ENCODE measurements around the gene NPRL2.

Gene NPRL2

GRCh38 chr3:50333744-50334328, 16.7 kb downstream of the NPRL2 start:
- ATAC-seq: no peak
- H3K27me3 Mint-ChIP-seq: no peaks in the 10 kb centered on the region
- H3K9me3 Mint-ChIP-seq: no peaks in the 10 kb centered on the region
- H3K4me3 Mint-ChIP-seq: peak overlapping the region; percentile 60
- H3K27ac Mint-ChIP-seq: peak overlapping the region; percentile 98
- DNase-seq: no peak
- peaks cover 61% of the 10 kb centered on the region for H3K36me3 Mint-ChIP-seq (ENCODE audit: low read depth)
- peaks cover 41% of the 10 kb centered on the region for H3K4me1 Mint-ChIP-seq

DNA sequence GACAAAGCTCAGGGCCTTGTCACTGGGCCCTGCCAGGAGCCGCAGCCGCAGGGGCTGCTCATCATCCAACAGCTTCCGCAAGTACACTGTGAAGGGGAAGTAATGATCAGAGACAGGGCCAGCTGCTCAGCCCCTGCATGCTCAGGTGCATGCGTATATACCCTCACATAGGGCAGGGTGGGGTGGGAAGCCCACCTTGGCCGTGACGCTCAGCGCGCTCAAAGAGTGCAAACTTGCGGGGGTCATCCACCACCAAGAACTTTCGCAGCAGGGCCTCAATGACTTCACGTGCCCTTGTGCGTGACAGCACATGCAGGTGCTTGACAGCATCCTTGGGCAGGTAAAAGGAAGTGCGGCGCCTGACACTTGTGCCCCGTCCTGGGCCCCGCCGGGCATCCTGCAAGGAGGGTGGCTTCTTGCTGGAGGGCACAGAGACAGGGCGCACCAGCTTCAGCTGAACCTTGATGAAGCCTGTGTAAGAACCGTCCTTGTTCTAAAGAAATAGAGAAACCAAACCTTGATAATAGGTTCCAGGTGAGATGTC, 19.1 kb downstream of the NPRL2 start:
- ATAC-seq (no peak), DNase-seq (no peak)
- no peak overlapping the region for H3K27ac Mint-ChIP-seq
- peaks cover 50% of the 10 kb centered on the region for H3K36me3 Mint-ChIP-seq (ENCODE audit: low read depth)
- H3K27me3 Mint-ChIP-seq: no peaks in the 10 kb centered on the region
- H3K9me3 Mint-ChIP-seq: no peaks in the 10 kb centered on the region
- H3K4me1 Mint-ChIP-seq: peaks cover 46% of the 10 kb centered on the region
- no peak overlapping the region for H3K4me3 Mint-ChIP-seq

DNA sequence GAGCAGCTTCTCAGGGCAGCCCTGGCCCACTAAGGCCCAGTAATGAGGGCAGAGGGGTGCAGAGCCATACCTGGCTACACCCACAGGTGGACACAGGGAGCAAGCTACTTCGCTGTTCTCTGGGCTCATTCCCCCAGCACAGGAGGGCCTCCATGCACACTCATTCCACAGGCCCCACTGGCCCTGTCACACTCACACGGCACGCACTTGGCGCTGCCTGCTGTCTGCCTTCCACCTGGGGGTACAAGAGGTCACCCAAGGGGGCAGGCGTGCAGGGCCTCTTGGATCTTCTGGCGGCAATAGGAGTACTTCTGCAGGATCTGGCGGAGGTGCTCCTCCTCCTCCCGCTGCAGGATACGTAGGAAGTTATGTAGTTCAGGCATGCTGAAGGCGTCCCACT, 20.2 kb downstream of the NPRL2 start:
- no peaks in the 10 kb centered on the region for H3K9me3 Mint-ChIP-seq
- H3K27ac Mint-ChIP-seq: no peak overlapping the region
- no peak for DNase-seq
- no peaks in the 10 kb centered on the region for H3K27me3 Mint-ChIP-seq
- no peak overlapping the region for H3K4me3 Mint-ChIP-seq
- peaks cover 38% of the 10 kb centered on the region for H3K4me1 Mint-ChIP-seq
- no peak for ATAC-seq
- peaks cover 38% of the 10 kb centered on the region for H3K36me3 Mint-ChIP-seq (ENCODE audit: low read depth)

GRCh38 chr3:50327943-50328691, 22.5 kb downstream of the NPRL2 start, which contains the start of gene TUSC2:
Gene TUSC2, minus strand, starts transcription at chr3:50328223. Its CDS starts 124 bp downstream, at chr3:50328099.
- H3K27me3 Mint-ChIP-seq: no peaks in the 10 kb centered on the region
- H3K4me1 Mint-ChIP-seq: peaks cover 19% of the 10 kb centered on the region
- H3K36me3 Mint-ChIP-seq (ENCODE audit: low read depth): peaks cover 20% of the 10 kb centered on the region
- no peaks in the 10 kb centered on the region for H3K9me3 Mint-ChIP-seq
- H3K27ac Mint-ChIP-seq: peak within 1 kb of the TSS; percentile 89
- H3K4me3 Mint-ChIP-seq: peak within 1 kb of the TSS; percentile 87
- peak; percentile 95 for DNase-seq
- ATAC-seq: peak; percentile 89

DNA sequence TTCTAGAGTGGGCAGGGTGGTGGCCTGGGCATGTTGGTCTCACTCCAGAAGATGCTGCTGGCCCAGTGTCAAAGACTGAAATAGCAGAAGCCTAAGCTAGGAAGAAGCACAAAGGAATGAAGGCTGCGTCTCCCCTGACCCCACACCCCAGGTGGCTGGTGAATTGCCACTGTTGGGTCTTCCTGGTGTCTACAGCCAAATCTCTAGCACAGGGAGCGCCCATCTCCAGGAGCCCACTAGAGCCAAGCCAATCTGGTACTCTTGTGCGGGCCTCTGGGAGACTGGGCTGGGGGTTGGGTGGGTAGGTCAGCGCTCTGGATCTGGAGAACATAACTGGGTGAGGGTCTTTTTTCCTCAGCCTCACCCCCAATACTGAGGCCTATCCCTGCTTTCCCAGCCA, 23.4 kb downstream of the NPRL2 start:
- no peak for ATAC-seq
- peak overlapping the region; percentile 87 for H3K4me3 Mint-ChIP-seq
- H3K4me1 Mint-ChIP-seq: peaks cover 19% of the 10 kb centered on the region
- DNase-seq: no peak
- H3K9me3 Mint-ChIP-seq: no peaks in the 10 kb centered on the region
- peaks cover 15% of the 10 kb centered on the region for H3K36me3 Mint-ChIP-seq (ENCODE audit: low read depth)
- H3K27me3 Mint-ChIP-seq: no peaks in the 10 kb centered on the region
- H3K27ac Mint-ChIP-seq: peak overlapping the region; percentile 69

GRCh38 chr3:50326182-50326541, 24.4 kb downstream of the NPRL2 start:
- no peak for ATAC-seq
- Mint-ChIP-seq H3K9me3 (no peaks in the 10 kb centered on the region), H3K27me3 (no peaks in the 10 kb centered on the region), H3K4me3 (peak overlapping the region; percentile 38), H3K36me3 (ENCODE audit: low read depth) (peaks cover 12% of the 10 kb centered on the region), H3K27ac (no peak overlapping the region), H3K4me1 (peaks cover 19% of the 10 kb centered on the region)
- DNase-seq: no peak

DNA sequence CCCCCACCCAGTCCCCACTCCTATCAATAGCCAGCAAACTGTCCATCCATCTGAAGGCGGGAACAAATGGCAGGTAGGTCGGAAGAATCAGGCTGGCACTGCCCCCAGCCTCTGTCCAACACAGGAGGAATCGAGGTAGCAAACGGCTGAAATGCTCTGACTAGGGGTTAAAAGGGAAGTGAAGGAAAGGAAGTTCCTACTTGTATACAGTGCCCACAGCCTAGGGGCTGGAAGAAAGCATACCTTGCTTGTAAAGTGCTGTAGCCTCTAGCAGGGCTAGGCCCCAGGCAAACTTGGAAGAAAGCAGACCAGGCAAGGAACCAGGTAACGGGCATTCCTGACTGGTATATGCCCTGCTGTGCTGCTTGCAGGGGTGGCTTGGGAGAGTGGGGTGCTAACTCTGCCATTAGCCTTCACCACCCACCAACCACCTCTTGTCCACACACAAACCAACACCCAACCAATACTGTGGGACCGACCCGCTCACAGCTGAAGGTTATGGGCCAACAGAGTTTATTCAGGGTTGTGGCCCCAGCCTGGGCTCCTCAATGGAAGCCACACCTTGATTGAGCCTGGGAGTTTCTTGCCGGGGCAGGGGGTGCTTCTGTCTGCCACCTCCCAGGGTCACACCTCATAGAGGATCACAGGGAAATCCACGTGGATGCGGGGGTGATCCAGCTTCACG, 24.9 kb downstream of the NPRL2 start:
- Mint-ChIP-seq H3K27ac (no peak overlapping the region), H3K4me3 (no peak overlapping the region), H3K27me3 (no peaks in the 10 kb centered on the region), H3K9me3 (no peaks in the 10 kb centered on the region), H3K4me1 (peaks cover 20% of the 10 kb centered on the region), H3K36me3 (ENCODE audit: low read depth) (peaks cover 9% of the 10 kb centered on the region)
- DNase-seq (no peak), ATAC-seq (no peak)

- H3K4me1 Mint-ChIP-seq: peaks cover 23% of the 10 kb centered on the region
- H3K4me3 Mint-ChIP-seq: no peak overlapping the region
- peaks cover 4% of the 10 kb centered on the region for H3K36me3 Mint-ChIP-seq (ENCODE audit: low read depth)
- H3K9me3 Mint-ChIP-seq: no peaks in the 10 kb centered on the region
- DNase-seq (no peak), ATAC-seq (no peak)
- H3K27ac Mint-ChIP-seq: no peak overlapping the region
- no peaks in the 10 kb centered on the region for H3K27me3 Mint-ChIP-seq
These were observed 25.5 kb downstream of the NPRL2 start for GRCh38 chr3:50325113-50325480.

- peak overlapping the region; percentile 6 for H3K27ac Mint-ChIP-seq
- H3K4me1 Mint-ChIP-seq: peaks cover 28% of the 10 kb centered on the region
- no peaks in the 10 kb centered on the region for H3K27me3 Mint-ChIP-seq
These were observed 26.0 kb downstream of the NPRL2 start for GRCh38 chr3:50324351-50325112.

GRCh38 chr3:50323614-50324199, 26.9 kb downstream of the NPRL2 start:
- Mint-ChIP-seq H3K4me3 (no peak overlapping the region), H3K36me3 (ENCODE audit: low read depth) (no peaks in the 10 kb centered on the region), H3K4me1 (peaks cover 34% of the 10 kb centered on the region), H3K27me3 (no peaks in the 10 kb centered on the region), H3K9me3 (no peaks in the 10 kb centered on the region), H3K27ac (no peak overlapping the region)
- ATAC-seq: no peak
- no peak for DNase-seq

More at GRCh38 chr3:50324351-50325112, 26.0 kb downstream of the NPRL2 start:
- Mint-ChIP-seq H3K4me3 (no peak overlapping the region), H3K36me3 (ENCODE audit: low read depth) (no peaks in the 10 kb centered on the region), H3K9me3 (no peaks in the 10 kb centered on the region)
- peak; percentile 76 for DNase-seq
- ATAC-seq: peak; percentile 29

DNA sequence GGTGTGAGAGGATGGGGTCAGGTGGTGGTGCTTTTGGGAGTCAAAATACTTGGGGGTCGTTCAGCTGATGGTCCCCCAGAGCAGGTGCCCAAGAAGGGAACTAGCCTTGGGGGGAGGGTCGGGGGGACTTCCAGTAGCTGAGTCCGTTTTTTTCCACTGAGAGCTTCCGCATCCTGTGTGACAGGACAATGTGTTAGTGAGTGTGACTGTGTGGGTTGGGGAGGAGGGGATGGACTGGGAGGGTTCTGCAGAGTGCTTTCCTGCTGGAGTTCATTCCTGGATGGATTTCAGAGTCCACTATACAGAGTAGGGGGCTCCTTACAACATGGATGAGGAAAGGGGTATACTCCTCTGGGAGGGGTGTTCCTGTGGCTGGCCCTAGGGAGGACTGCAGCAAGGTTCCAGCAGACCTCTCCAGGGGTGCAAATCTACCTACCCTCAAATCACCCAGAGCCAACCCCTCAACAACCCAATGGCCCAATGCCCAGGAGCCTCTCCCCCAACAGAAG, 27.4 kb downstream of the NPRL2 start:
- H3K27me3 Mint-ChIP-seq: no peaks in the 10 kb centered on the region
- no peak for DNase-seq
- H3K36me3 Mint-ChIP-seq (ENCODE audit: low read depth): peaks cover 2% of the 10 kb centered on the region
- no peaks in the 10 kb centered on the region for H3K9me3 Mint-ChIP-seq
- peaks cover 33% of the 10 kb centered on the region for H3K4me1 Mint-ChIP-seq
- no peak overlapping the region for H3K4me3 Mint-ChIP-seq
- ATAC-seq: no peak
- H3K27ac Mint-ChIP-seq: no peak overlapping the region

DNA sequence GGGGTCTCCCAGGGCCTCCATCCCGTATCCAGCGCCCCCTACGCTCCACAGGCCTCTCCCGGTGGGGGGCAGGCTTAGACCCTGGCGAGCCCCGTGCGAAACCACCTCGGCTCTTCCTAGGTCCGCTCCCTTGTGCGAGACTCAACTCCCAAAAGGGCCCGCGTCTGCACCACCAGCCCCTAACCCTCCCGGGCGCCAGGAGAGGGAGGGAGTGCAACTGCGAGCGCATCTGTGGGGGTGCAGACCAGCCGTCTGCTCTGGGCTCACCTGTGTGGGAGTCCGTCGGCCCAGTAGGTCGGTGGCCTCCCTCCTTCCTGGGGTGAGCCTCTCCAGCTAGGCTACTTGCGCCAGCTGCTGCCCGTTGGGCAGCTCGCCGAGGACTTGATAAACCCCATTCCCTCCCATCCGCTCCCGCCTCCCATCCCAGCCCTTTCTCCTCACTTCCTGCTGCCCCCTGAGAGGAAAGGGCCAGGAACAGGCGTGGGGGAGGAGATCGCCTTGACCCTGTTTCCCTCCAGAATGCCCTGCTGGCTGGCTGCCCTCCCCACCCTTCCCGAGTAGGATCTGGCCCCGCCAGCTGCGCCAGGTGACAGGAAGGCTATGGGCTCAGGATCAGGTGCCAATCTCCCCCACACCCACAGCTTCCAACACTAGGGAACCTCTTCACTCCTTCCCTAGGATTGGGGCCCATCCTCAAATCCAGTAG, 28.0 kb downstream of the NPRL2 start, which contains the start of gene HYAL2:
TSS of gene HYAL2 (minus strand) at position 360 of the 706 bp plus-strand sequence. CDS start 2,256 bp downstream, outside the sequence.
- Mint-ChIP-seq H3K27me3 (no peaks in the 10 kb centered on the region), H3K4me1 (peaks cover 31% of the 10 kb centered on the region), H3K4me3 (peak within 1 kb of the TSS; percentile 75), H3K9me3 (no peaks in the 10 kb centered on the region), H3K36me3 (ENCODE audit: low read depth) (peaks cover 2% of the 10 kb centered on the region), H3K27ac (peak within 1 kb of the TSS; percentile 90)
- peak; percentile 2 for DNase-seq
- no peak for ATAC-seq

GRCh38 chr3:50322115-50322385, 28.5 kb downstream of the NPRL2 start:
- ATAC-seq (no peak), DNase-seq (no peak)
- H3K27ac Mint-ChIP-seq: no peak overlapping the region
- H3K27me3 Mint-ChIP-seq: no peaks in the 10 kb centered on the region
- peaks cover 32% of the 10 kb centered on the region for H3K4me1 Mint-ChIP-seq
- H3K9me3 Mint-ChIP-seq: no peaks in the 10 kb centered on the region
- peak overlapping the region; percentile 75 for H3K4me3 Mint-ChIP-seq
- H3K36me3 Mint-ChIP-seq (ENCODE audit: low read depth): peaks cover 2% of the 10 kb centered on the region
